Fibroblast of skin of scalp (primary cell): ENCODE data around the gene TMEM200B.
"Not testable (repeated sequence)": the region's sequence is repeated elsewhere in the genome, so short reads cannot be mapped to it uniquely, and the experiment has no call there.

Experiments used
- DNase-seq: peaks from one replicate; pipeline ENCODE4 v3.0.0-alpha.2; 2013

Gene TMEM200B

DNA sequence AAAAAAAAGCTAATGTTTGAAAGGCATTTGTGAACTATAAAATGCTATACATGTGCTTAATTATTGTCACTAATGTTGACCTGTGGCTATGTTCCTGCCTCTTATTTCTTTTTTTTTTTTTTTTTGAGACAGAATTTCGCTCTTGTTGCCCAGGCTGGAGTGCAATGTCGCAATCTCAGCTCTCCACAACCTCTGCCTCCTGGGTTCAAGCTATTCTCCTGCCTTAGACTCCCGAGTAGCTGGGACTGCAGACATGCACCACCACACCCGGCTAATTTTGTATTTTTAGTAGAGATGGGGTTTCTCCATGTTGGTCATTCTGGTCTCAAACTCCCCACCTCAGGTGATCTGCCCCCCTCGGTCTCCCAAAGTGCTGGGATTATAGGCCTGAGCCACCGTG is 15.7 kb downstream of the TMEM200B start:
- not testable (repeated sequence) for DNase-seq

DNA sequence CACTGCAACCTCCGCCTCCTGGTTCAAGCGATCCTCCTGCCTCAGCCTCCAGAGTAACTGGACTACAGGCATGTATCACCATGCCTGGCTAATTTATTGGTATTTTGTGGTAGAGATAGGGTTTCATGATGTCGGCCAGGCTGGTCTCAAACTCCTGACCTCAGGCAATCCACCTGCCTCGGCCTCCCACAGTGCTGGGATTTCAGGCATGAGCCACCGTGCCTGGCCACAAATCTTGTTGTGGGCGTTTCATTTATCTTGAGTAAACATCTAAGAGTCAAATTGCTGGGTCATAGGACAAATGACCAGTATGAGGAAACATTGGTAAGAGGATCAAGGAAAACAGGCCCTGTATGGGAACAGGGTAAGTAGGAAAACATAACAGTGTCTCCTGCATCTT is 17.9 kb downstream of the TMEM200B start:
- no peak for DNase-seq

DNA sequence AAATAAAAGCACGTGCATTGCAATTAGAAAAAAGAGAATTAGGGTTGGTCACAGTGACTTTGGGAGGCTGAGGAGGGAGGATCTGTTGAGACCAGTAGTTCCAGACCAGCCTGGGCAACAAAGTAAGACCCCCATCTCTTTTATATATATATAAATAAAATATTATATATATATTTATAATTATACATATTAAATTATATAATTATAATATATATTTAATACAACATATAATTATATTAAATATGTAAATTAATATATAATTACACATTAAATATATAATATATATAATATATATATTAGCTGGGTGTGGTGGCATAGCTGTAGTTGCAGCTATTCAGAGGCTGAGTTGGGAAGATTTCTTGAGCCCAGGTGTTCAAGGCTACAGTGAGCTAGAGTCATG is 23.2 kb downstream of the TMEM200B start:
- DNase-seq: no peak

DNA sequence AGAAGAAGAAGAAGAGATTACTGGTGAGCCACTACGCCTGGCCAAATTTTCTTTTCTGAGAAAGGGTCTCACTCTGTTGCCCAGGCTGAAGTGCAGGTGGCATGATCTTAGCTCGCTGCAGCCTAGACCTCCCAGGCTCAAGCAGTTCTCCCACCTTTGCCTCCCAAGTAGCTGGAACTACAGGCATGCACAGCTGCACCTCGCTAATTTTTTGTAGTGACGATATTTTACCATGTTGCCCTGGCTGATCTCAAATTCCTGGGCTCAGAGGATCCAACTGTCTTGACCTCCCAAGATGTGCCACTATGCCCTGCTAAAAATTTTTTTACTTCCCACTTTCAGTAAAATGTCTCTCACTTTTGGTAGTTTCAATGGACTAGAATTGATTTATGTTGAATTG is 24.4 kb downstream of the TMEM200B start:
- DNase-seq: no peak

DNA sequence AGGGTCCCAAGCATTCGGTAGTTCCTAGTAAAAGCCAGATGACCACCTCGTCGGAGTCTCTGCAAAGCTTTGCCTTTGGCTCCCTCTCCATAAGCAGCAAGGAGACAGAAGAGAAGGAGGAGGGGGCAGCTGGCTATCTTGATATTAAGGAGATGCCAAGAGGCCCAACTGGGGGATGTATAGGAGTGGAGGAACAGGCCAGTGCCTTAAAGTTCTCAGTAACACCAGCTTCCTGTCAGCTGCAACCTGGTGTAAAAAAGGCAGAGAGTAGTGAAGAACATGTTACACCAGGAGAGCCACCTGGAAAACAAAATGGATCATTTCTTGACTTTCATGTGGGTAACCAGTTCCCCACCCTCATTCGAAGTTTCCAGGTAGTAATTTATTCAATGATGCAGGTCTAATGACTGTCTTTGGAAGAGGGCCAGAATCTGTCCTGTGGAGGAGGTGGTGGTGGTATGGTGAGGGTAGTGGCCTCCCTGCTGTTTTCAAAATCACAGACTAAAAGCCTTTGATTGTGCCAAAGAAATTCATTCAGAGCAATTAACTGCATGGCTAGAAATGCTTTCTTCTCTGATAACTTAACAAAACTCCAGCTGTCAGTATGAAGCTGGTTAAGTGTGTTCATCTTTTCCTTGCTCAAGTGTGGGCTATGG is 27.3 kb downstream of the TMEM200B start:
- no peak for DNase-seq

DNA sequence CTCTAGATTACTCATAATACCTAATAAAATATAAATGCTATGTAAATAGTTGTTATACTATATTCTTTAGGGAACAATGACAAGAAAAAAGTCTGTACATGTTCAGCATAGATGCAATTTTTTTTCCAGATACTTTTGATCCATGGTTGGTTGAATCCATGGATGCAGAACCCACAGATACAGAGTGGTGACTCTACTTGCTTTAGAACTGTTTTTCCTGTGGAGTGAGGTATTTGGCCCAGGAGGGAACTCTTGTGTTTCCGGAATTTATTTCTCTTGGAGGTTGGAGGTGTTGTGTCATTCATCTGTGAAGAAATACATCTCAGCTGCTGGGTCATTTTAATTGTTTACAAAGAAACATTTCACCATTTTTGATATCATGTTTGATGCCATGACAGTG is 28.7 kb downstream of the TMEM200B start:
- no peak for DNase-seq

DNA sequence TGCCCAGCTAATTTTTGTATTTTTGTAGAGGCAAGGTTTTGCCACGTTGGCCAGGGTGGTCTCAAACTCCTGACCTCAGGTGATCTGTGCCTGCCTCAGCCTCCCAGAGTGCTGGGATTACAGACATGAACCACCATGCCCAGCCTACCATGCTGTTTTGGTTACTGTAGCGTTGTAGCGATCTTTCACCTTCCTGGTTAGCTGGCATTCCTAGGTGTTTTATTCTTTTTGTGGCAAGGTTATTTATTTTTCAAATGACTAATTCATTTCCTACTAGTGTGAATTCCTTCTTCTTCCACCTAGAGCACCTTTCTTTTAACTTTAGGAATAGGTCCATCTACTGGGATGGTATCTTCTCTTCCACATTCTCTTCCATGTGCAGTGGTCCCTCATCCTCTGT is 29.3 kb downstream of the TMEM200B start:
- no peak for DNase-seq

DNA sequence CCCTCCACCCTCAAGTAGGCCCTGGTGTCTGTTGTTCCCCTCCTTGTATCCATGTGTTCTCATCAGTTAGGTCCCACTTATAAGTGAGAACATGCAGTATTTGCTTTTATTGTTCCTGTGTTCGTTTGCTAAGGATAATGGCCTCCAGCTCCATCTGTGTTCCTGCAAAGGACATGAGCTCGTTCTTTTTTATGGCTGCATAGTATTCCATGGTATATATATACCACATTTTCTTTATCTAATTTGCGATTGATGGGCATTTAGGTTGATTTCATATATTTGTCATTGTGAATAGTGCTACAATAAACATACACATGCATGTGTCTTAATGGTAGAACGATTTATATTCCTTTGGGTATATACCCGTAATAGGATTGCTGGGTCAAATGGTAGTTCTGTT is 31.0 kb downstream of the TMEM200B start:
- DNase-seq: not testable (repeated sequence)

DNA sequence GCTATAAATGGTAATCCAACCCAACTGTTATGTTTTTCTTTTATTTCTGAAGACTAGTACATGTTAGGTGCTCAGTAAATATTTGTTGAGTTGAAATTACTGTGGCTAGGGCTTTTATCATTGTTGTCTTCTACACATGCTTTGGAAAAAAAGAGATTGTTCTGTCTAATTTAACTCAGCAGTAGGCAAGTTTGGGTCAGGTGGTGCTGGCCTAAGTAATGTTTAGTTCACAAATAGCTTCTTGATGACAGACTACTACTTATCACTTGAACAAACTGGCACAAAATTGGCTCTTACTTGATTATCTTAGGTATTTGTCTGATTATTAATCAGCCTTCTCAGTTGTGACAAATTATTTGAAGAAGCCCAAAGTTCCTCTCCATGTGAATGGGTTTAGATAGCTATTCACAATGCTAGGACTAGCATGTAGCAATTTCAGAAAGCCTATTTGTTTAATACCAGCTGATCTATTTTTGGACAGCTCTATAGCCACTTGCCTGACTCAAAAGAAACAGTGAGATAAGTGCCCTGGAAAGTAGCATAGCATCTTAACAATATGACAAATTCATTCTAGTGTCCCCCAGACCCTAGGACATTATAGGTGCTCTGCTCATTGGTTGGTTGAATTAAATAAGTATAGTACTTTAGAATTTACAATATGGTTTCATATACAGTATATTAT is 32.6 kb downstream of the TMEM200B start:
- DNase-seq: no peak

DNA sequence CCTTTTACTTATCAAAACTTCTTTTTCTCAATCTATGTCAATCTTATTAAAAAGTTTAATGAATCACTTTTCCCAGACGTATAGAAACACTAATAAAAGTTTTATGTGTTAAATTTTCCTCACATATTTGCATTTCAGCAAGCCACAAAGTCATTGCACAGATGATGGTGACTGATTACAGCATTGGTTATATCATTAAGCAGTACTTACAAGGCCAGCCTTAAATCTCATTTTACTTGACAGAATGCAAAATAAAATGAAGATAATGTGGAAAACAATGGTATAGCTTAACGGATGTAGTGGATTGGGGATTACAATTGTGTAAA is 39.5 kb downstream of the TMEM200B start:
- no peak for DNase-seq

DNA sequence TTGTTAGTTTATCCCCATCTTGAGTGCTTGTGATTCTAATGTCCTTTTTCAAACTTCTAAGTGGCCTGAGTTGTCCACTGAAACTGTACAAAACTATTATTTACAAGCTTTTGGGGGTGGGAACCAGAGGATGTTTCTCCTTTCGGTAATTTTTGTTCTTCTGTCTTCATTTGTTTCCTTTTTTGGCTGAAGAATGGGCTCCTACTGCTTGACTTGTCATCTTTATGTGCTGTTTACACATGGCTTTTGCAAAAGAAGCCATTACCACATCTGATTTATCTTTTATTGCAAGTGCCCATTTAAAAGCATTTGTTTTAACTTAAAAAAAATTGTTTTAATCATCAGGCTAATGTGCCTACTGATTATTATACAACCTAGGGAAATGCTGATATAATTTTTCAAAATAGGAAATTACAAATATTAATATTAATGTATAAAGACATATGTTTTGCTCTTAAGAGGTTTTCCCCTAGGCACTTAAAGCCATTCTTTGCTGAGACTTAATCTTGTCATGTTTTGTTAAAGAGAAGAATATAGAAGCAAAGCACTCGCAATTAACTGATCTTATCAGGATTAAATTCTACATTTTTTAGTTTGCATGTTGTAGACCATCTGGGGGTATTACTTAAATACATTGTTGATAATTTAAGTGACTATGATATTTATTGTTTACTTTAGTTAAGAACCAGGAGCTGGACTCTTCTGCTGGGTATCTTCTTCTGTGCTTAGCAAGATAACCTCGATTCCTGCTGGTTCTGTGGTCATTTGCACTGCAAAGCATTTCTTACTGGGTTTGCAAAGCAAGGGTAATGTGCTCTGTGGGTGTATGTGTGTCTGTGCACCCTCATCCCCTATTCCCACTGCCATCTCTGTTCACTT is 40.1 kb downstream of the TMEM200B start:
- DNase-seq: no peak

DNA sequence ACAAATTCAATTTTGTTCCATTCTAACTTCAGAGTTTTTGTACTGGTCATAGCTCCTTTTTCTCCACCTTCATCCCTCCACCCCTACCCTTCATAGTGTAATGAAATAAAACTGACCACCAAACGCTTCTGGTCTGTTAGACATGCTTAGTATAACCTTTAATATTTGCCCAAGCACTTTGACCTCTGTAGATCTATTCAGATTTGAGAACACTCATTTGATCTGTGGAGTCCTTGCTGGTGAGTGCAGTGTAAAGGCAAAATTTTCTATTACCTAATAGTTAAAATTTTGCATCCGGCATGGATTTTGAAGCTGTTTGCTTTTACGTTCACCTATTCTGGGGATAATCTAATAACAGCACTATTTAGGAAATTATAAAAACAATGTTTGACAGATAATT is 41.2 kb downstream of the TMEM200B start:
- no peak for DNase-seq

DNA sequence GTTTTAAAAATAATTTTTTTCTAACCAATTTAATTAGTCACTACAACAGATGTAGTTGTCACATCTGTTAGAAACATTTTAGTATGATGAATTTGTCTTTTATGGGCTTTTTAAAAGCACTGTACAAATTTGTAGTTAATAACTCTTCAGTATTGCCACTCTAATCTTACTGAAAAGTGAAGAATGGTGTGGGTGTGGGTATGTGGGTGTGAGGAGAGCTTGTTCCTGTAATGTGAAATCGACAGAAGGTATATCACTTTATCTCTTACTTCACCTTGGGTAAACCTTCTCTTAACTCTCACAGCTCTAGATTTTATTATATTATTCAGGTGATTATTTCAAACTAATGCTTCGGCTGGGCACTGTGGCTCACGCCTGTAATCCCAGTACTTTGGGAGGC is 42.5 kb downstream of the TMEM200B start:
- DNase-seq: no peak

DNA sequence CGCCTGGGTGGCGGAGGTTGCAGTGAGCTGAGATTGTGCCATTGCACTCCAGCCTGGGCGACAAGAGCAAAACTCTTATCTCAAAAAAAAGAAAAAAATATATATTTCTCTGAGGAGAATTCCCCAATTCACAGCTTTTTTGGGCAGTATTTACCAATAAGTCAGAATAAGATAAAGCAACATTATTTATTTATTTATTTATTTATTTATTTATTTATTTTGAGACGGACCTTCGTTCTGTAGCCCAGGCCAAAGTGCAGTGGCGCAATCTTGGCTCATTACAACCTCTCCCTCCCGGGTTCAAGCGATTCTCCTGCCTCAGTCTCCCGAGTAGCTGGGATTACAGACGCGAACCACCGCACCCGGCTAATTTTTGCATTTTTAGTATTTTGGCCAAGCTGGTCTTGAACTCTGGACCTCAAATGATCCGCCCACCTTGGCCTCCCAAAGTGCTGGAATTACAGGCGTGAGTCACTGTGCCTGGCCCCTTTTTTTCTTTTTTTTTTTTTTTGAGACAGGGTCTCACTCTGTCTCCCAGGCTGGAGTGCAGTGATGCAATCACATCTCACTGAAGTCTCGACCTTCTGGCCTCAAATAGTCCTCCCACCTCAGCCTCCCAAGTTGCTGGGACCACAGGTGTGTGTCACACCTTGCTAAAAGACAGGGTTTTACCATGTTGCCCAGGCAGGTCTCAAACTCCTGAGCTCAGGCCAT is 43.6 kb downstream of the TMEM200B start:
- not testable (repeated sequence) for DNase-seq

DNA sequence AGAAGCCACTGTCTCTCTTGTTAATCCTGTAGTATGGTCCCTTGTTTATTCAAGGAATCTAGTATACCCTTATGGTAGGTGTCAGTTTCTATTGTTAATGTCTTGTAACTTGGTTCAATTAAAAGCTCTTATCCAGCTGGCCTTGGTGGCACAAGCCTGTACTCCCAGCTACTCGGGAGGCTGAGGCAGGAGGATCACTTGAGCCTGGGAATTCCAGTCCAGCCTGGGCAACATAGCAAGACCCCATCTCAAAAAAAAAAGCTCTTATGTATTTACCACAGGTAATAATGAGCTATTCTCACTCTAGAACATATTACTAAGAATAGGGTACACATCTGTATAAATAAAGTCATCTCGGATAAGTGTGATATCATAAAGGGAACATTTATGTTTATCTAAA is 46.5 kb downstream of the TMEM200B start:
- no peak for DNase-seq
